Transverse colon (tissue), 4 donors: ENCODE data around the gene MID2. TPM values are rescaled to one million over a fixed set of nuclear protein-coding genes. Genes with fewer than 3 reads are reported as not detected.
"Not testable (repeated sequence)": the region's sequence is repeated elsewhere in the genome, so short reads cannot be mapped to it uniquely, and the experiment has no call there.

ENCODE experiments used
- DNase-seq: peaks from one replicate; pipeline ENCODE4 v3.0.0-alpha.2; 2019
- H3K27ac ChIP-seq, 4 donors: fragments of 200-600 bp; sonication (generic); 2 replicates each; pipeline ENCODE4 v1.5.1; 2016 to 2018; ENCODE audit warnings: inconsistent platforms in 4 of 4
- H3K27me3 ChIP-seq: fragments of 200-600 bp; sonication (generic); 2 replicates; pipeline ENCODE4 v1.5.1; 2017; ENCODE audit warnings: inconsistent platforms
- H3K36me3 ChIP-seq, 4 donors: fragments of 200-600 bp; sonication (generic); 2 replicates each; pipeline ENCODE4 v1.5.1; 2017 to 2019; ENCODE audit warnings: inconsistent platforms in 4 of 4
- H3K4me1 ChIP-seq, 4 donors: fragments of 200-600 bp; sonication (generic); 2 replicates each; pipeline ENCODE4 v1.5.1; 2017 to 2020; ENCODE audit warnings: inconsistent platforms in 4 of 4
- H3K4me3 ChIP-seq, 4 donors: fragments of 200-600 bp; sonication (generic); 1 replicate in 1 of 4; 2 replicates in 3 of 4; pipeline versions ENCODE4 v1.5.1 to v1.6.1; 2017 to 2019; ENCODE audit warnings: inconsistent platforms in 4 of 4
- H3K9me3 ChIP-seq, 2 donors: fragments of 200-600 bp; sonication (generic); 2 replicates each; pipeline ENCODE4 v1.5.1; 2017 to 2019; ENCODE audit warnings: inconsistent platforms in 2 of 2
- CTCF ChIP-seq, 5 experiments: fragments of 200-600 bp in 3 of 5; fragments of 450-650 bp in 2 of 5; sonication (generic) in 3 of 5; IDR thresholded peaks; 1 replicate in 2 of 5; 2 replicates in 3 of 5; pipeline ENCODE4 v1.5.1; 2016 to 2017; ENCODE audit warnings: antibody characterized with exemption in 5 of 5, inconsistent platforms in 3 of 5, mild to moderate bottlenecking in 2 of 5, moderate library complexity in 1 of 5
- EP300 ChIP-seq: sonication (generic); formaldehyde crosslinking; IDR thresholded peaks from one replicate; pipeline ENCODE4 v1.6.1; 2017; ENCODE audit warnings: antibody characterized with exemption, low read depth
- POLR2A ChIP-seq: fragments of 450-650 bp; IDR thresholded peaks from one replicate; pipeline ENCODE4 v1.6.1; 2016; ENCODE audit warnings: antibody characterized with exemption, mild to moderate bottlenecking, moderate library complexity
- POLR2AphosphoS5 ChIP-seq, 3 donors: sonication (generic); formaldehyde crosslinking; IDR thresholded peaks; one replicate each; pipeline ENCODE4 v1.6.1; 2016; ENCODE audit warnings: antibody characterized with exemption in 3 of 3
- WGBS, 2 donors: methylation state at CpG; one replicate each; pipeline ENCODE4 v1.1.5; 2018; ENCODE audit warnings: low coverage in 1 of 2; 5-methylcytosine and 5-hydroxymethylcytosine counted together
- in situ Hi-C, 4 donors: fragments of 200-750 bp; cut with MboI; loops; one replicate each; pipeline versions ENCODE4 v1.15.0 to v1.15.1; 2017; ENCODE audit warnings: low sequenced_read_pairs in 3 of 4, low pct_ligation_motif_present in 1 of 4, low pct_unique_long_range_greater_than_20kb in 1 of 4
- intact Hi-C: fragments of 100-400 bp; cut with DNase I; formaldehyde crosslinking; loops from one replicate; pipeline ENCODE4 v1.15.1; 2023; ENCODE audit warnings: low total_unique reads
- total RNA-seq, 4 donors: library from RNA; depleted of rRNA; stranded (reverse); fragments of >200 nt; gene quantifications; one replicate each; pipeline ENCODE4 v1.1.0, GENCODE V29; 2016

The MID2 gene
- total RNA-seq, 4 donors from 2014 or later, result 4.6 to 76.6 (median 12.8) TPM

GRCh38 chrX:107848591-107848990 lies 22.9 kb downstream of the MID2 start:
- no peak for DNase-seq
- Histone ChIP-seq H3K27ac (no peak overlapping the region), H3K27me3 (no peaks in the 10 kb centered on the region), H3K4me3 (no peak overlapping the region), H3K9me3 (no peaks in the 10 kb centered on the region), H3K4me1 (no peaks in the 10 kb centered on the region), H3K36me3 (no peaks in the 10 kb centered on the region)
- WGBS, 2 donors, result 64 to 100% methylated on average over 1 to 2 of the region's 2 CpGs
- in situ Hi-C loops, result no loop called here
- intact Hi-C loops, result no loop called here
- TF ChIP-seq POLR2AphosphoS5 (IDR thresholded peaks at IDR 0.05) (no peak), EP300 (no peak), CTCF (IDR thresholded peaks at IDR 0.05) (no peak), POLR2A (no peak)

GRCh38 chrX:107849747-107850421 lies 24.2 kb downstream of the MID2 start:
- no peaks in the 10 kb centered on the region for H3K36me3 ChIP-seq
- WGBS, 2 donors, result 51 to 56% methylated on average over 2 to 5 of the region's 5 CpGs
- DNase-seq, result no peak
- no peaks in the 10 kb centered on the region for H3K4me1 ChIP-seq
- H3K4me3 ChIP-seq, result no peak overlapping the region
- H3K27ac ChIP-seq, result no peak overlapping the region
- no peaks in the 10 kb centered on the region for H3K9me3 ChIP-seq
- TF ChIP-seq EP300, result no peak
- no peak for TF ChIP-seq POLR2A
- TF ChIP-seq CTCF (IDR thresholded peaks at IDR 0.05), result no peak
- TF ChIP-seq POLR2AphosphoS5 (IDR thresholded peaks at IDR 0.05), result no peak
- intact Hi-C loops (no loop called here), in situ Hi-C loops (no loop called here)
- H3K27me3 ChIP-seq, result no peaks in the 10 kb centered on the region

GRCh38 chrX:107850422-107850765 lies 24.7 kb downstream of the MID2 start:
- no peak overlapping the region for H3K27ac ChIP-seq
- no peaks in the 10 kb centered on the region for H3K9me3 ChIP-seq
- H3K36me3 ChIP-seq, result no peaks in the 10 kb centered on the region
- 50 to 78% methylated on average over 1 to 2 of the region's 2 CpGs for WGBS, 2 donors
- no peak overlapping the region for H3K4me3 ChIP-seq
- no peaks in the 10 kb centered on the region for H3K27me3 ChIP-seq
- in situ Hi-C loops (no loop called here), intact Hi-C loops (no loop called here)
- TF ChIP-seq EP300, result no peak
- no peak for DNase-seq
- H3K4me1 ChIP-seq, result no peaks in the 10 kb centered on the region

- Histone ChIP-seq H3K9me3 (no peaks in the 10 kb centered on the region), H3K27ac (no peak overlapping the region), H3K36me3 (no peaks in the 10 kb centered on the region), H3K4me3 (no peak overlapping the region), H3K4me1 (no peaks in the 10 kb centered on the region), H3K27me3 (no peaks in the 10 kb centered on the region)
- intact Hi-C loops, result no loop called here
- DNase-seq, result no peak
- TF ChIP-seq EP300 (no peak), CTCF (IDR thresholded peaks at IDR 0.05) (no peak), POLR2A (no peak), POLR2AphosphoS5 (IDR thresholded peaks at IDR 0.05) (no peak)
- in situ Hi-C loops, result no loop called here
- WGBS, 2 donors, result 86% methylated on average over 2 of the region's 2 CpGs; no CpG with 5 or more reads in 1 of the 2 donors
Observed at GRCh38 chrX:107851215-107851614, 25.5 kb downstream of the MID2 start.

- H3K36me3 ChIP-seq, H3K4me1 ChIP-seq, intact Hi-C loops, H3K27me3 ChIP-seq, H3K9me3 ChIP-seq, H3K27ac ChIP-seq, H3K4me3 ChIP-seq, DNase-seq, in situ Hi-C loops: not testable (repeated sequence)
- WGBS, 2 donors, result 96% methylated on average over 7 of the region's 7 CpGs; no CpG with 5 or more reads in 1 of the 2 donors
Observed at GRCh38 chrX:107851665-107852064, 26.0 kb downstream of the MID2 start.
